Caco-2 (cell line): ENCODE data around the gene SPATA2L. TPM values are rescaled to one million over a fixed set of nuclear protein-coding genes. Genes with fewer than 3 reads are reported as not detected.

Experiments
- BruUV-seq: library from RNA; stranded (reverse); fragments of 400-500 nt; replicated peaks from 2 replicates; lab custom pipeline; 2021; lab: Mats Ljungman, UMichigan
- CTCF ChIA-PET: fragments of 300-600 bp; sonication (Branson Sonifier 250); formaldehyde crosslinking; loops from one replicate; lab custom pipeline; 2022; ENCODE audit warnings: antibody characterized with exemption; lab: Charles Lee
- POLR2A ChIA-PET: fragments of 300-600 bp; sonication (Branson Sonifier 250); formaldehyde crosslinking; loops from one replicate; lab custom pipeline; 2022; ENCODE audit warnings: antibody characterized with exemption; lab: Charles Lee
- DNase-seq, 2 experiments: peaks; one replicate each; pipeline versions ENCODE4 v3.0.0 to v3.0.0-alpha.2; 2020 to 2022
- H3K27me3 ChIP-seq: replicated peaks from 2 replicates; pipeline ENCODE4 v1.6.0; 2011; ENCODE audit warnings: low read length; ENCODE audit not compliant: control insufficient read depth, insufficient read depth
- H3K36me3 ChIP-seq: 2 replicates; pipeline ENCODE4 v1.5.1; 2011; ENCODE audit warnings: low read length; ENCODE audit not compliant: control insufficient read depth, insufficient read depth
- H3K4me1 ChIP-seq: fragments of 250-450 bp; sonication (Bioruptor Pico); 2 replicates; pipeline ENCODE4 v1.5.1; 2020; ENCODE audit warnings: mild to moderate bottlenecking
- H3K4me3 ChIP-seq: 2 replicates; pipeline ENCODE4 v1.5.1; 2011; ENCODE audit warnings: low read depth, mild to moderate bottlenecking, control low read depth, low read length
- H3K9me3 ChIP-seq: fragments of 250-450 bp; sonication (Bioruptor Pico); 2 replicates; pipeline ENCODE4 v1.5.1; 2020; ENCODE audit warnings: mild to moderate bottlenecking, moderate library complexity
- H3K27ac Mint-ChIP-seq: one replicate; pipeline ENCODE4 v1.8.0; 2022; ENCODE audit warnings: mixed read lengths; ENCODE audit not compliant: unreplicated experiment
- H3K27me3 Mint-ChIP-seq: one replicate; pipeline ENCODE4 v1.8.0; 2022; ENCODE audit warnings: mixed read lengths; ENCODE audit not compliant: insufficient read depth, unreplicated experiment
- H3K36me3 Mint-ChIP-seq: one replicate; pipeline ENCODE4 v1.8.0; 2022; ENCODE audit warnings: mild to moderate bottlenecking, mixed read lengths; ENCODE audit not compliant: insufficient read depth, unreplicated experiment
- H3K4me1 Mint-ChIP-seq: one replicate; pipeline ENCODE4 v1.8.0; 2022; ENCODE audit warnings: low read depth, mixed read lengths; ENCODE audit not compliant: unreplicated experiment
- H3K4me3 Mint-ChIP-seq: one replicate; pipeline ENCODE4 v1.8.0; 2022; ENCODE audit warnings: mild to moderate bottlenecking, moderate library complexity, mixed read lengths; ENCODE audit not compliant: unreplicated experiment
- H3K9me3 Mint-ChIP-seq: one replicate; pipeline ENCODE4 v1.8.0; 2022; ENCODE audit warnings: mixed read lengths; ENCODE audit not compliant: unreplicated experiment
- CTCF ChIP-seq, 2 experiments: fragments of 200-600 bp in 1 of 2; IDR thresholded peaks; 1 replicate in 1 of 2; 2 replicates in 1 of 2; pipeline versions ENCODE4 v1.5.1 to v1.8.0; 2011 to 2022; ENCODE audit warnings: antibody characterized with exemption in 1 of 2, control low read depth in 1 of 2, inconsistent platforms in 1 of 2, low read depth in 1 of 2, low read length in 1 of 2, mild to moderate bottlenecking in 1 of 2, moderate library complexity in 1 of 2; ENCODE audit not compliant: insufficient read depth in 1 of 2, severe bottlenecking in 1 of 2, unreplicated experiment in 1 of 2
- intact Hi-C: fragments of 100-400 bp; cut with micrococcal nuclease; formaldehyde crosslinking; loops from one replicate; pipeline ENCODE4 v1.10.0; 2022; ENCODE audit not compliant: unreplicated experiment
- total RNA-seq: library from RNA; stranded (reverse); gene quantifications from 2 replicates; pipeline ENCODE4 v1.2.3, GENCODE V29; 2022

SPATA2L gene
- total RNA-seq, 1 experiment from 2014 or later = 16.4 TPM

GRCh38 chr16:89716916-89717687 is 15.6 kb upstream of the SPATA2L start:
- ChIA-PET CTCF (interaction anchor here (1.5 kb wide), 1 partner anchor 17 kb away, joined by 3 read pairs; no protein-coding TSS in a partner anchor), POLR2A (no interaction called here)
- no peak for TF ChIP-seq CTCF (IDR thresholded peaks at IDR 0.05; ENCODE audit: insufficient read depth in 1 of 2, low read depth in 1 of 2, low read length in 1 of 2, severe bottlenecking in 1 of 2, unreplicated experiment in 1 of 2)
- no peak overlapping the region for H3K4me3 Mint-ChIP-seq
- Histone ChIP-seq H3K36me3 (no peaks in the 10 kb centered on the region), H3K27me3 (no peaks in the 10 kb centered on the region), H3K9me3 (no peaks in the 10 kb centered on the region), H3K4me1 (peaks cover 20% of the 10 kb centered on the region), H3K4me3 (no peak overlapping the region)
- no peaks in the 10 kb centered on the region for H3K9me3 Mint-ChIP-seq
- peak overlapping the region; percentile 67 for H3K27ac Mint-ChIP-seq
- DNase-seq = no peak
- peaks cover 71% of the 10 kb centered on the region for H3K36me3 Mint-ChIP-seq
- no TSS peak for BruUV-seq
- H3K27me3 Mint-ChIP-seq = no peaks in the 10 kb centered on the region
- peaks cover 24% of the 10 kb centered on the region for H3K4me1 Mint-ChIP-seq
- intact Hi-C loops = no loop called here

- no peak for TF ChIP-seq CTCF (IDR thresholded peaks at IDR 0.05; ENCODE audit: insufficient read depth in 1 of 2, low read depth in 1 of 2, low read length in 1 of 2, severe bottlenecking in 1 of 2, unreplicated experiment in 1 of 2)
- H3K27ac Mint-ChIP-seq = no peak overlapping the region
- no peaks in the 10 kb centered on the region for H3K27me3 ChIP-seq
- peaks cover 24% of the 10 kb centered on the region for H3K4me1 Mint-ChIP-seq
- H3K27me3 Mint-ChIP-seq = no peaks in the 10 kb centered on the region
- ChIA-PET CTCF (interaction anchor here (1.5 kb wide), 1 partner anchor 17 kb away, joined by 3 read pairs; no protein-coding TSS in a partner anchor), POLR2A (no interaction called here)
- no peak overlapping the region for H3K4me3 ChIP-seq
- no peak for DNase-seq
- intact Hi-C loops = no loop called here
- H3K36me3 Mint-ChIP-seq = peaks cover 66% of the 10 kb centered on the region
- no peaks in the 10 kb centered on the region for H3K9me3 Mint-ChIP-seq
- no TSS peak for BruUV-seq
- no peaks in the 10 kb centered on the region for H3K36me3 ChIP-seq
- H3K4me3 Mint-ChIP-seq = no peak overlapping the region
- peaks cover 20% of the 10 kb centered on the region for H3K4me1 ChIP-seq
- no peaks in the 10 kb centered on the region for H3K9me3 ChIP-seq
These were observed 15.0 kb upstream of the SPATA2L start for GRCh38 chr16:89716493-89716892.

GRCh38 chr16:89712274-89712781 is 10.8 kb upstream of the SPATA2L start:
- TF ChIP-seq CTCF (IDR thresholded peaks at IDR 0.05; ENCODE audit: insufficient read depth in 1 of 2, low read depth in 1 of 2, low read length in 1 of 2, severe bottlenecking in 1 of 2, unreplicated experiment in 1 of 2) = no peak
- H3K27ac Mint-ChIP-seq = peak overlapping the region; percentile 69
- CTCF ChIA-PET = interaction anchor here (2.1 kb wide), 1 partner anchor 12 kb away, joined by 15 read pairs; the partner anchor contains the start of gene SPATA2L
- DNase-seq = no peak
- peak overlapping the region; percentile 82 for H3K4me3 Mint-ChIP-seq
- POLR2A ChIA-PET = interaction anchor here (1.5 kb wide), 1 partner anchor 12 kb away, joined by 5 read pairs; no protein-coding TSS in a partner anchor
- intact Hi-C loops = loop anchor here (1.0 kb wide), 1 partner anchor 8 kb away; the partner anchor contains the start of gene VPS9D1
- no peaks in the 10 kb centered on the region for H3K27me3 ChIP-seq
- H3K27me3 Mint-ChIP-seq = no peaks in the 10 kb centered on the region
- H3K36me3 Mint-ChIP-seq = peaks cover 28% of the 10 kb centered on the region
- no peaks in the 10 kb centered on the region for H3K9me3 Mint-ChIP-seq
- peaks cover 6% of the 10 kb centered on the region; the same call in 1 of the 2 replicates for H3K4me1 ChIP-seq
- peak overlapping the region; percentile 50 for H3K4me3 ChIP-seq
- no peaks in the 10 kb centered on the region for H3K9me3 ChIP-seq
- H3K4me1 Mint-ChIP-seq = peaks cover 6% of the 10 kb centered on the region
- no TSS peak for BruUV-seq
- no peaks in the 10 kb centered on the region for H3K36me3 ChIP-seq
